Colon (tissue), 2 donors: ENCODE measurements around the gene PXN.

Experiments
- FAIRE-seq: peaks from 2 replicates; lab custom pipeline; 2012; peaks lifted over from hg19 to GRCh38; lab: Jason Lieb, UNC
- donor health status: control.
- donor health status: control.

The PXN gene

GRCh38 chr12:120265473-120266179 lies at the start of gene PXN:
Gene PXN, minus strand, starts transcription at chr12:120265730. Its CDS starts 101 bp downstream, at chr12:120265629.
- FAIRE-seq, result no peak

GRCh38 chr12:120314220-120314619 lies 48.7 kb upstream of the PXN start:
- FAIRE-seq, result no peak

- peak; percentile 83 for FAIRE-seq
Measured at GRCh38 chr12:120301962-120302815, 36.7 kb upstream of the PXN start, which contains the start of gene SIRT4. Gene SIRT4, plus strand, starts transcription at chr12:120302321. Its CDS starts 1,241 bp downstream, at chr12:120303562.

GRCh38 chr12:120292661-120293531 lies 27.4 kb upstream of the PXN start, which contains the start of gene RNU4-1:
Gene RNU4-1, minus strand, starts transcription at chr12:120293237.
- FAIRE-seq, result no peak

- no peak for FAIRE-seq
Measured at GRCh38 chr12:120292411-120292660, 26.8 kb upstream of the PXN start.

GRCh38 chr12:120290609-120291305 lies 25.2 kb upstream of the PXN start:
- FAIRE-seq, result no peak

GRCh38 chr12:120287491-120287890 lies 22.0 kb upstream of the PXN start:
- no peak for FAIRE-seq

- FAIRE-seq, result no peak
Measured at GRCh38 chr12:120286768-120287490, 21.4 kb upstream of the PXN start.

- no peak for FAIRE-seq
Measured at GRCh38 chr12:120284381-120284780, 18.9 kb upstream of the PXN start.

- FAIRE-seq, result no peak
Measured at GRCh38 chr12:120283318-120283717, 17.8 kb upstream of the PXN start.

GRCh38 chr12:120278137-120279069 lies 12.9 kb upstream of the PXN start:
- FAIRE-seq, result no peak

GRCh38 chr12:120276734-120277133 lies 11.2 kb upstream of the PXN start:
- no peak for FAIRE-seq

GRCh38 chr12:120267736-120268135 lies 2.2 kb upstream of the PXN start:
- FAIRE-seq, result no peak

- FAIRE-seq, result no peak
Measured at GRCh38 chr12:120266180-120266870, 795 bp upstream of the PXN start.

- no peak for FAIRE-seq
Measured at GRCh38 chr12:120264904-120265472, 542 bp downstream of the PXN start.

- FAIRE-seq, result no peak
Measured at GRCh38 chr12:120264086-120264903, 1.2 kb downstream of the PXN start.

GRCh38 chr12:120263748-120264085 lies 1.8 kb downstream of the PXN start:
- FAIRE-seq, result no peak
